Suprapubic skin (tissue), 4 donors: ENCODE data around the gene CCND1. TPM values are rescaled to one million over a fixed set of nuclear protein-coding genes. Genes with fewer than 3 reads are reported as not detected.

ENCODE experiments used
- DNase-seq, 2 donors: peaks; one replicate each; pipeline ENCODE4 v3.0.0-alpha.2; 2019; ENCODE audit warnings: low spot score in 2 of 2
- H3K27ac ChIP-seq: fragments of 200-600 bp; sonication (generic); one replicate; pipeline ENCODE4 v1.5.1; 2019
- H3K27me3 ChIP-seq: fragments of 200-600 bp; sonication (generic); one replicate; pipeline ENCODE4 v1.5.1; 2019
- H3K36me3 ChIP-seq: fragments of 200-600 bp; sonication (generic); one replicate; pipeline ENCODE4 v1.5.1; 2019
- H3K4me1 ChIP-seq: fragments of 200-600 bp; sonication (generic); one replicate; pipeline ENCODE4 v1.5.1; 2019
- H3K4me3 ChIP-seq: fragments of 200-600 bp; sonication (generic); one replicate; pipeline ENCODE4 v1.5.1; 2019; ENCODE audit warnings: mild to moderate bottlenecking
- H3K9me3 ChIP-seq: fragments of 200-600 bp; sonication (generic); one replicate; pipeline ENCODE4 v1.5.1; 2019
- CTCF ChIP-seq, 2 donors: fragments of 200-600 bp in 1 of 2; fragments of 450-650 bp in 1 of 2; sonication (generic) in 1 of 2; IDR thresholded peaks; one replicate each; pipeline ENCODE4 v1.5.1; 2016 to 2019; ENCODE audit warnings: antibody characterized with exemption in 2 of 2, mild to moderate bottlenecking in 1 of 2, moderate library complexity in 1 of 2
- EP300 ChIP-seq: sonication (generic); formaldehyde crosslinking; IDR thresholded peaks from one replicate; pipeline ENCODE4 v1.6.1; 2017; ENCODE audit warnings: antibody characterized with exemption
- POLR2A ChIP-seq, 2 donors: fragments of 450-650 bp; IDR thresholded peaks; one replicate each; pipeline ENCODE4 v1.6.1; 2017; ENCODE audit warnings: antibody characterized with exemption in 2 of 2, mild to moderate bottlenecking in 2 of 2, moderate library complexity in 2 of 2
- POLR2AphosphoS5 ChIP-seq, 3 donors: sonication (generic); formaldehyde crosslinking; IDR thresholded peaks; one replicate each; pipeline ENCODE4 v1.6.1; 2017; ENCODE audit warnings: antibody characterized with exemption in 3 of 3
- WGBS: methylation state at CpG from one replicate; pipeline ENCODE4 v1.1.5; 2018; 5-methylcytosine and 5-hydroxymethylcytosine counted together
- total RNA-seq, 4 donors: library from RNA; depleted of rRNA; stranded (reverse); fragments of >200 nt; gene quantifications; one replicate each; pipeline ENCODE4 v1.1.0, GENCODE V29; 2016

Gene CCND1
- total RNA-seq, 4 donors from 2014 or later = 161 to 340 (median 270) TPM

GRCh38 chr11:69656536-69657455 lies 15.8 kb downstream of the CCND1 start:
- WGBS = 82% methylated on average over 20 of the region's 20 CpGs

GRCh38 chr11:69657456-69657910 lies 16.5 kb downstream of the CCND1 start:
- no peak for DNase-seq
- no peaks in the 10 kb centered on the region for H3K9me3 ChIP-seq
- WGBS = 83% methylated on average over 10 of the region's 14 CpGs
- TF ChIP-seq POLR2A (IDR thresholded peaks at IDR 0.05) (no peak), EP300 (no peak), CTCF (IDR thresholded peaks at IDR 0.05) (no peak), POLR2AphosphoS5 (IDR thresholded peaks at IDR 0.05) (no peak)
- no peaks in the 10 kb centered on the region for H3K27me3 ChIP-seq
- H3K4me3 ChIP-seq = no peak overlapping the region
- peaks cover 19% of the 10 kb centered on the region for H3K36me3 ChIP-seq
- no peaks in the 10 kb centered on the region for H3K4me1 ChIP-seq
- no peak overlapping the region for H3K27ac ChIP-seq

More at GRCh38 chr11:69656536-69657455, 15.8 kb downstream of the CCND1 start:
- peak in 1 of 2 donors; percentile 51 for DNase-seq
- no peaks in the 10 kb centered on the region for H3K9me3 ChIP-seq
- no peaks in the 10 kb centered on the region for H3K27me3 ChIP-seq
- no peak overlapping the region for H3K4me3 ChIP-seq
- no peak for TF ChIP-seq EP300
- TF ChIP-seq POLR2A (IDR thresholded peaks at IDR 0.05) = no peak
- TF ChIP-seq CTCF (IDR thresholded peaks at IDR 0.05) = no peak
- no peak for TF ChIP-seq POLR2AphosphoS5 (IDR thresholded peaks at IDR 0.05)
- H3K27ac ChIP-seq = no peak overlapping the region
- no peaks in the 10 kb centered on the region for H3K4me1 ChIP-seq
- peaks cover 26% of the 10 kb centered on the region for H3K36me3 ChIP-seq

GRCh38 chr11:69657911-69658625 lies 17.1 kb downstream of the CCND1 start:
- H3K27me3 ChIP-seq = no peaks in the 10 kb centered on the region
- H3K4me1 ChIP-seq = no peaks in the 10 kb centered on the region
- H3K4me3 ChIP-seq = no peak overlapping the region
- WGBS = 80% methylated on average over 3 of the region's 27 CpGs
- TF ChIP-seq POLR2AphosphoS5 (IDR thresholded peaks at IDR 0.05) (no peak), CTCF (IDR thresholded peaks at IDR 0.05) (no peak), EP300 (no peak), POLR2A (IDR thresholded peaks at IDR 0.05) (no peak)
- no peaks in the 10 kb centered on the region for H3K9me3 ChIP-seq
- H3K36me3 ChIP-seq = peaks cover 15% of the 10 kb centered on the region
- no peak for DNase-seq
- H3K27ac ChIP-seq = no peak overlapping the region

- H3K27ac ChIP-seq = no peak overlapping the region
- no peaks in the 10 kb centered on the region for H3K9me3 ChIP-seq
- DNase-seq = peak in 1 of 2 donors; percentile 33
- TF ChIP-seq CTCF (IDR thresholded peaks at IDR 0.05) (no peak), POLR2A (IDR thresholded peaks at IDR 0.05) (no peak)
- H3K27me3 ChIP-seq = no peaks in the 10 kb centered on the region
- WGBS = 84% methylated on average over 8 of the region's 18 CpGs
- no peak overlapping the region for H3K4me3 ChIP-seq
- peaks cover 15% of the 10 kb centered on the region for H3K36me3 ChIP-seq
- H3K4me1 ChIP-seq = no peaks in the 10 kb centered on the region
These were observed 17.9 kb downstream of the CCND1 start for GRCh38 chr11:69658626-69659450.
